Measurements from ENCODE around the gene PCDH9.

PCDH9 gene

DNA sequence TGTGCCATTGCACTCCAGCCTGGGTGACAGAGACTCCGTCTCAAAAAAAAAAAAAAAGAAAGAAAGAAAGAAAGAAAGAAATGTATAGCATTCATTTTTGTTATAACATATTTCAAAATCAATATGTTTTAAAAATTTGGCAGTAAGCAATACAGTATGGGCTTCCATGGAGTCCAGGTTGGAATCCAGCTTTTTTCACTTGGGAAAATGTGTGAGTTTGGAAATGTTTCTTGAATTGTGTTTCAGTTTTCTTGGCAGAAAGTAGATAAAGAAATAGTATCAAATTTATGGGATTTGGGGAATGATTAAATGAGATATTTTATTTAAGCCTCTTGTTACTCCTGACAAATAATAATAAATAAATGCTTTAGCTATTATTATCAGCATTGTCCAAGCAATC, 225.6 kb downstream of the PCDH9 start:
- Histone ChIP-seq H3K4me3 (replicated peaks; ENCODE audit: insufficient read depth, low read length) (no peak overlapping the region), H3K27me3 (ENCODE audit: insufficient read depth, poor library complexity, severe bottlenecking) (no peaks in the 10 kb centered on the region), H3K27ac (replicated peaks) (no peak overlapping the region)
- DNase-seq (ENCODE audit: low read depth in 1 of 2, low spot score in 1 of 2), result no peak
- TF ChIP-seq, protein P1, sequence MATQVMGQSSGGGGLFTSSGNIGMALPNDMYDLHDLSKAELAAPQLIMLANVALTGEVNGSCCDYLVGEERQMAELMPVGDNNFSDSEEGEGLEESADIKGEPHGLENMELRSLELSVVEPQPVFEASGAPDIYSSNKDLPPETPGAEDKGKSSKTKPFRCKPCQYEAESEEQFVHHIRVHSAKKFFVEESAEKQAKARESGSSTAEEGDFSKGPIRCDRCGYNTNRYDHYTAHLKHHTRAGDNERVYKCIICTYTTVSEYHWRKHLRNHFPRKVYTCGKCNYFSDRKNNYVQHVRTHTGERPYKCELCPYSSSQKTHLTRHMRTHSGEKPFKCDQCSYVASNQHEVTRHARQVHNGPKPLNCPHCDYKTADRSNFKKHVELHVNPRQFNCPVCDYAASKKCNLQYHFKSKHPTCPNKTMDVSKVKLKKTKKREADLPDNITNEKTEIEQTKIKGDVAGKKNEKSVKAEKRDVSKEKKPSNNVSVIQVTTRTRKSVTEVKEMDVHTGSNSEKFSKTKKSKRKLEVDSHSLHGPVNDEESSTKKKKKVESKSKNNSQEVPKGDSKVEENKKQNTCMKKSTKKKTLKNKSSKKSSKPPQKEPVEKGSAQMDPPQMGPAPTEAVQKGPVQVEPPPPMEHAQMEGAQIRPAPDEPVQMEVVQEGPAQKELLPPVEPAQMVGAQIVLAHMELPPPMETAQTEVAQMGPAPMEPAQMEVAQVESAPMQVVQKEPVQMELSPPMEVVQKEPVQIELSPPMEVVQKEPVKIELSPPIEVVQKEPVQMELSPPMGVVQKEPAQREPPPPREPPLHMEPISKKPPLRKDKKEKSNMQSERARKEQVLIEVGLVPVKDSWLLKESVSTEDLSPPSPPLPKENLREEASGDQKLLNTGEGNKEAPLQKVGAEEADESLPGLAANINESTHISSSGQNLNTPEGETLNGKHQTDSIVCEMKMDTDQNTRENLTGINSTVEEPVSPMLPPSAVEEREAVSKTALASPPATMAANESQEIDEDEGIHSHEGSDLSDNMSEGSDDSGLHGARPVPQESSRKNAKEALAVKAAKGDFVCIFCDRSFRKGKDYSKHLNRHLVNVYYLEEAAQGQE (IDR thresholded peaks at IDR 0.05; ENCODE audit: insufficient replicate concordance, low read depth), result no peak

DNA sequence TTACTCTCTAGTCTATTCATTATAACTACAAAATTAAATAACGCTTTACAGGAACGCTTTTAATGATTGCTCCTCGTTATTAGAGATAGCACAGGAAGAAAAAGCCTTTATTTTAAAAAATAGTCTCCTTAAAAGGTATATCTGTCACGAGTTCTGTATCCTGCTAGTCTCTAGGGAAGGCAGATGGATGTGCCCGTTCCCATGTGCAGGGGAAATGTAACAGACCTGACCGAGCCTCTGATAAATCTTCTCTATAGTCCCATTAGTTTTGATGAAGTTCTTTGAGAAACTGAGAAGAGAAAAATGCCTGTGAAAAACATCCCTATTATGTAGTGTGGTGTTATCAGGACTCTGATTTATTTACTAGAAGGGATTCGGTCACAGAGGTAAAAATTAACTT, 226.4 kb downstream of the PCDH9 start:
- Histone ChIP-seq H3K27me3 (ENCODE audit: insufficient read depth, poor library complexity, severe bottlenecking) (no peaks in the 10 kb centered on the region), H3K4me3 (replicated peaks; ENCODE audit: insufficient read depth, low read length) (no peak overlapping the region), H3K27ac (replicated peaks) (no peak overlapping the region)
- TF ChIP-seq SPI1 (IDR thresholded peaks at IDR 0.05; ENCODE audit: borderline replicate concordance, low read depth) (no peak), POLR2AphosphoS5 (IDR thresholded peaks at IDR 0.05; ENCODE audit: low read depth) (no peak), GABPA (IDR thresholded peaks at IDR 0.05; ENCODE audit: low read depth) (no peak)
- TF ChIP-seq, protein P1 (IDR thresholded peaks at IDR 0.05; ENCODE audit: insufficient replicate concordance, low read depth), result no peak
- TF ChIP-seq, protein P2, sequence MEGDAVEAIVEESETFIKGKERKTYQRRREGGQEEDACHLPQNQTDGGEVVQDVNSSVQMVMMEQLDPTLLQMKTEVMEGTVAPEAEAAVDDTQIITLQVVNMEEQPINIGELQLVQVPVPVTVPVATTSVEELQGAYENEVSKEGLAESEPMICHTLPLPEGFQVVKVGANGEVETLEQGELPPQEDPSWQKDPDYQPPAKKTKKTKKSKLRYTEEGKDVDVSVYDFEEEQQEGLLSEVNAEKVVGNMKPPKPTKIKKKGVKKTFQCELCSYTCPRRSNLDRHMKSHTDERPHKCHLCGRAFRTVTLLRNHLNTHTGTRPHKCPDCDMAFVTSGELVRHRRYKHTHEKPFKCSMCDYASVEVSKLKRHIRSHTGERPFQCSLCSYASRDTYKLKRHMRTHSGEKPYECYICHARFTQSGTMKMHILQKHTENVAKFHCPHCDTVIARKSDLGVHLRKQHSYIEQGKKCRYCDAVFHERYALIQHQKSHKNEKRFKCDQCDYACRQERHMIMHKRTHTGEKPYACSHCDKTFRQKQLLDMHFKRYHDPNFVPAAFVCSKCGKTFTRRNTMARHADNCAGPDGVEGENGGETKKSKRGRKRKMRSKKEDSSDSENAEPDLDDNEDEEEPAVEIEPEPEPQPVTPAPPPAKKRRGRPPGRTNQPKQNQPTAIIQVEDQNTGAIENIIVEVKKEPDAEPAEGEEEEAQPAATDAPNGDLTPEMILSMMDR (IDR thresholded peaks at IDR 0.05; ENCODE audit: insufficient read depth, low read length), result no peak
- DNase-seq (ENCODE audit: low read depth in 1 of 2, low spot score in 1 of 2), result no peak

DNA sequence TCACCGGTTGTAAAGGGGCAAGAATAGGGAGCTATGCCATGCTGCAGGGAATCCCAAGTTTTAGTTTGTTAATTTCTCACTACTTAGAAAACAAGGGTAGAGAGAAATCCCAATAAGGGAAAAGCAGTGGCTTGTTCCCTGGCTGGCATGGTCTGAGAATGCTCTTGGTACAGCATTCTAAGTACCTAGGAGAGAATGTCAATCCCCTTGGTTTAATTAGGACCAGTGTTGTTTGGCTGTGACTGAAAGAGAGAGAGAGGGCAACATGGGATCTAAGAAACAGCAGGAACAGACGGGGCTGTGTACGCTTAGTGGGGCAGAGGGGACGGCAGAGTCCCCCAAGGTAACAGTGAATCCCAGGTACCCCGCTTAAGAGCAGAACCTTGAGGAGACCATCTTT, 228.8 kb downstream of the PCDH9 start:
- TF ChIP-seq GABPA (IDR thresholded peaks at IDR 0.05; ENCODE audit: low read depth), result no peak
- no peak for TF ChIP-seq SPI1 (IDR thresholded peaks at IDR 0.05; ENCODE audit: borderline replicate concordance, low read depth)
- TF ChIP-seq, protein P1 (IDR thresholded peaks at IDR 0.05; ENCODE audit: insufficient replicate concordance, low read depth), result no peak
- TF ChIP-seq, protein P2 (IDR thresholded peaks at IDR 0.05; ENCODE audit: insufficient read depth, low read length), result no peak
- Histone ChIP-seq H3K4me3 (replicated peaks; ENCODE audit: insufficient read depth, low read length) (no peak overlapping the region), H3K27ac (replicated peaks) (no peak overlapping the region), H3K27me3 (ENCODE audit: insufficient read depth, poor library complexity, severe bottlenecking) (no peaks in the 10 kb centered on the region)
- no peak for DNase-seq (ENCODE audit: low read depth in 1 of 2, low spot score in 1 of 2)

DNA sequence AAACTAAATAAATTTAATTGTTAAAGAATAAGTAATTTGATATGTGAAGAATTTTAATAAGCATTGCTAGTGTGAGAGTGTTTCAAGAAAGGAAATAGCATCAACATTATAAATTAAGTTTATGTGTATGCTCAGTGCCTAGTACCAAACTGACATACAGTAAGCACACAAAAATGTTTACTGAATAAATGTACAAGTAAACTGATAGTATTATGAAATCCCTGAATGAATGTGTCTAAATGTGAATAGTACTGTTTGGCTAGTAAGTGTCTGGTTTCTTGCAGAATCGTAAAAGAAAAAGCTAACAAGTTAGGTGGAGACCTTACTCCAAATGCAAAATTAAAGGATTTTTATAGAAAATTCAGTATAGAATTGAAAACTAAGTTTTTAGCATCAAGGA, 233.6 kb downstream of the PCDH9 start:
- no peak overlapping the region for H3K27ac ChIP-seq (replicated peaks)
- no peaks in the 10 kb centered on the region for H3K27me3 ChIP-seq (ENCODE audit: insufficient read depth, poor library complexity, severe bottlenecking)
- no peak overlapping the region for H3K4me3 ChIP-seq (replicated peaks; ENCODE audit: insufficient read depth, low read length)
- TF ChIP-seq, protein P2 (IDR thresholded peaks at IDR 0.05; ENCODE audit: insufficient read depth, low read length), result no peak
- TF ChIP-seq GABPA (IDR thresholded peaks at IDR 0.05; ENCODE audit: low read depth), result no peak
- no peak for TF ChIP-seq POLR2AphosphoS5 (IDR thresholded peaks at IDR 0.05; ENCODE audit: low read depth)
- TF ChIP-seq, protein P1 (IDR thresholded peaks at IDR 0.05; ENCODE audit: insufficient replicate concordance, low read depth), result no peak
- TF ChIP-seq SPI1 (IDR thresholded peaks at IDR 0.05; ENCODE audit: borderline replicate concordance, low read depth), result no peak
- DNase-seq (ENCODE audit: low read depth in 1 of 2, low spot score in 1 of 2), result no peak
